ENCODE measurements around the gene CRYBB1.

GRCh38 chr22:26631282-26631681 lies 13.5 kb upstream of the CRYBB1 start:
- no peak for TF ChIP-seq CTCF (IDR thresholded peaks at IDR 0.05)
- TF ChIP-seq POLR2A (IDR thresholded peaks at IDR 0.05): no peak
